ENCODE data around the gene HSD3B2. TPM values are rescaled to one million over a fixed set of nuclear protein-coding genes. Genes with fewer than 3 reads are reported as not detected.

The HSD3B2 gene
- total RNA-seq, 1 donor from 2014 or later, result 1.2 TPM

DNA sequence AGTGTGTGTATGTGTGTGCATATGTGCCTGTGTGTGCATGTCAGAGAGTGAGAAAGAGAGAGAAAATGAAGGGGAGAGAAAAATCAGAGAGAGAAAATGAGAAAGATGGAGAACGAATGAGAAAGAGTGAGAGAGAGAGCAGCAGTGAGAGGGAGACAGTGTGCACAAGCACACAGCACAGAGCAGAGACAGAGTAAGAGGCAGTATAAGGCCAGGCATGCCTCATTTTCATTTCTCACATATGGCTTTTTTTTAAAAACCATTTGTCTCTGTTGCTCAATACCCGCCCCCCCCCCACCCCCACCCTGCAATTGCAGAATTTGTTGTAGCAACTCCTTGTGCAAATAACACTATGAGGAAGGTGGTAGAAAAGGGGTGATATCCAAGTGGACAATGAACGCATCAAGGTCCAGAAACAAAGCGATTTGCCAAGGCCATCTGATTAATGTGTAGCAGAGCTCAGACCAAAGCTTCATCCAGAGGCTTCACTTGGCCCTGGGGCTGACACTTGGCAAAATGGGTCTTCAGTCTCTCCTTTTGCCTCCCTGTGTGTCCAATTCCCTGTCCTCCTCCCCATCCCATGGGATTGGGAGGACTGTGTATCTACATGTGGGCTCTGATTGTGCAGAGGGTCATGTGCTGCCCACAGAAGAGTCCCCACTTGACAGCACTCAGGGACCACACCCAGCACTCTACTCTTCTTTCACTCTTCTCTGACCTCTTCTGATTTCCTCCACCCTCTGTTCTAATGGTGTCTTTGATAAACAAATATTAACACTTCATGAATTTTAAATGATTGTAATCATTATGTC is 53.1 kb downstream of the HSD3B2 start:
- no peak overlapping the region for H3K27ac Mint-ChIP-seq
- H3K36me3 Mint-ChIP-seq, result no peaks in the 10 kb centered on the region
- H3K27me3 Mint-ChIP-seq, result peaks cover 13% of the 10 kb centered on the region
- H3K4me3 Mint-ChIP-seq, result no peak overlapping the region
- no peaks in the 10 kb centered on the region for H3K9me3 Mint-ChIP-seq
- DNase-seq (ENCODE audit: extremely low spot score, unreplicated experiment), result no peak
- peaks cover 4% of the 10 kb centered on the region for H3K4me1 Mint-ChIP-seq (ENCODE audit: unreplicated experiment)
- TF ChIP-seq, protein P1, sequence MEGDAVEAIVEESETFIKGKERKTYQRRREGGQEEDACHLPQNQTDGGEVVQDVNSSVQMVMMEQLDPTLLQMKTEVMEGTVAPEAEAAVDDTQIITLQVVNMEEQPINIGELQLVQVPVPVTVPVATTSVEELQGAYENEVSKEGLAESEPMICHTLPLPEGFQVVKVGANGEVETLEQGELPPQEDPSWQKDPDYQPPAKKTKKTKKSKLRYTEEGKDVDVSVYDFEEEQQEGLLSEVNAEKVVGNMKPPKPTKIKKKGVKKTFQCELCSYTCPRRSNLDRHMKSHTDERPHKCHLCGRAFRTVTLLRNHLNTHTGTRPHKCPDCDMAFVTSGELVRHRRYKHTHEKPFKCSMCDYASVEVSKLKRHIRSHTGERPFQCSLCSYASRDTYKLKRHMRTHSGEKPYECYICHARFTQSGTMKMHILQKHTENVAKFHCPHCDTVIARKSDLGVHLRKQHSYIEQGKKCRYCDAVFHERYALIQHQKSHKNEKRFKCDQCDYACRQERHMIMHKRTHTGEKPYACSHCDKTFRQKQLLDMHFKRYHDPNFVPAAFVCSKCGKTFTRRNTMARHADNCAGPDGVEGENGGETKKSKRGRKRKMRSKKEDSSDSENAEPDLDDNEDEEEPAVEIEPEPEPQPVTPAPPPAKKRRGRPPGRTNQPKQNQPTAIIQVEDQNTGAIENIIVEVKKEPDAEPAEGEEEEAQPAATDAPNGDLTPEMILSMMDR (conservative IDR thresholded peaks at IDR 0.05), result no peak

DNA sequence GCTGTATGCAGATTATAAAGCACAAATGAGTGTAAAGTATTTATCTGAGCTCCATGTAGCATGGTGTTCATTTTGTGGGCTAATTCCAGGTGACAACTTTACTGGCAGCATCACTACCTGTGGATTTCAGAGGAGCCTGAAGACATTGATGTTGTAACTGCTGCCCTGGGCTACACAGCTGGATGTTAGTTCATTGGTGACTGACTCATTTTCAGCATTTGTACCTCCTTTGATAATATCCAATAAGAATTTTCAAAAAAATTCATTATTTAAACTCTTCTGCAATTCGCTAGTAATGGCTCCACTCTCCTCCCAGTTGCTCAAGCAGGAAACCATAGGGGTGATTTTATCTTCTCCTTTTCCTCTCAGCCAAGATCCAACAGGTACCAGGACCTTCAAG is 54.8 kb downstream of the HSD3B2 start:
- H3K9me3 Mint-ChIP-seq, result no peaks in the 10 kb centered on the region
- no peak overlapping the region for H3K27ac Mint-ChIP-seq
- H3K4me3 Mint-ChIP-seq, result no peak overlapping the region
- TF ChIP-seq, protein P1 (conservative IDR thresholded peaks at IDR 0.05), result no peak
- H3K4me1 Mint-ChIP-seq (ENCODE audit: unreplicated experiment), result peaks cover 4% of the 10 kb centered on the region
- no peaks in the 10 kb centered on the region for H3K36me3 Mint-ChIP-seq
- H3K27me3 Mint-ChIP-seq, result peaks cover 13% of the 10 kb centered on the region
- no peak for DNase-seq (ENCODE audit: extremely low spot score, unreplicated experiment)

- Mint-ChIP-seq H3K27ac (no peak overlapping the region), H3K36me3 (no peaks in the 10 kb centered on the region), H3K27me3 (peaks cover 13% of the 10 kb centered on the region)
These were observed 55.4 kb downstream of the HSD3B2 start for GRCh38 chr1:119470377-119470776.

GRCh38 chr1:119470958-119471357 is 56.0 kb downstream of the HSD3B2 start:
- Mint-ChIP-seq H3K36me3 (no peaks in the 10 kb centered on the region), H3K4me1 (ENCODE audit: unreplicated experiment) (peaks cover 6% of the 10 kb centered on the region), H3K27me3 (peaks cover 13% of the 10 kb centered on the region), H3K27ac (no peak overlapping the region), H3K4me3 (no peak overlapping the region), H3K9me3 (no peaks in the 10 kb centered on the region)
- no peak for DNase-seq (ENCODE audit: extremely low spot score, unreplicated experiment)
- TF ChIP-seq, protein P1 (conservative IDR thresholded peaks at IDR 0.05), result no peak

More at GRCh38 chr1:119470377-119470776, 55.4 kb downstream of the HSD3B2 start:
- DNase-seq (ENCODE audit: extremely low spot score, unreplicated experiment), result no peak
- Mint-ChIP-seq H3K4me1 (ENCODE audit: unreplicated experiment) (peaks cover 4% of the 10 kb centered on the region), H3K4me3 (no peak overlapping the region), H3K9me3 (no peaks in the 10 kb centered on the region)
- TF ChIP-seq, protein P1 (conservative IDR thresholded peaks at IDR 0.05), result no peak

GRCh38 chr1:119471566-119471965 is 56.6 kb downstream of the HSD3B2 start:
- Mint-ChIP-seq H3K4me1 (ENCODE audit: unreplicated experiment) (peaks cover 8% of the 10 kb centered on the region), H3K4me3 (no peak overlapping the region), H3K36me3 (no peaks in the 10 kb centered on the region), H3K9me3 (no peaks in the 10 kb centered on the region), H3K27ac (no peak overlapping the region), H3K27me3 (peaks cover 13% of the 10 kb centered on the region)
- DNase-seq (ENCODE audit: extremely low spot score, unreplicated experiment), result no peak
- TF ChIP-seq, protein P1 (conservative IDR thresholded peaks at IDR 0.05), result no peak

Data from type B pancreatic cell (in vitro differentiated cells).